ENCODE measurements around the gene MAB21L4.

Gene MAB21L4

GRCh38 chr2:240885566-240885965, 10.4 kb downstream of the MAB21L4 start:
- H3K27ac ChIP-seq, result no peak overlapping the region
- no peak for TF ChIP-seq ZFX (IDR thresholded peaks at IDR 0.05; ENCODE audit: borderline replicate concordance)
- no peak for TF ChIP-seq CTCF (IDR thresholded peaks at IDR 0.05)

- no peak overlapping the region for H3K27ac ChIP-seq
- TF ChIP-seq CTCF (IDR thresholded peaks at IDR 0.05), result no peak
- no peak for TF ChIP-seq ZFX (IDR thresholded peaks at IDR 0.05; ENCODE audit: borderline replicate concordance)
Measured at GRCh38 chr2:240884745-240885144, 11.2 kb downstream of the MAB21L4 start.

- TF ChIP-seq ZFX (IDR thresholded peaks at IDR 0.05; ENCODE audit: borderline replicate concordance) (no peak), CTCF (IDR thresholded peaks at IDR 0.05) (no peak)
- no peak overlapping the region for H3K27ac ChIP-seq
Measured at GRCh38 chr2:240884221-240884620, 11.7 kb downstream of the MAB21L4 start.

DNA sequence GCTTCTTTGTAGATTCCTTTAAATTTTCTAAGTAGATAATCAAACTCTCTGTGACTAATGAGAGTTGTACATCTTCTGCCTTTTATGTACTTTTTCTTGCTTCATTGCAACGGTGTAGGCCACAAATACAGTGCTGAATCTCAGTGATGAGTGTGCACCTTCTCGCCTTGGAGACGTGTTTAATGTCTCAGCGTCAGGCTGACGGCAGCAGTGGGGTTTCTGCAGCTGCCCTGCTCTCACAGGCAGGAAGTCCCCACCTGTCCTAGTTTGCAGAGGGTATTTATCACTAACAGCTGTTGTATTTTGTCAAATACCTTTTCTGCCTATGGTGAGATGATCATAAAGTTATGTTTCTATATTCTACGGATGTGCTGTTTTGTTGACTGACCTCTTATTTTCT, 14.0 kb downstream of the MAB21L4 start:
- H3K27ac ChIP-seq, result no peak overlapping the region
- TF ChIP-seq CTCF (IDR thresholded peaks at IDR 0.05) (no peak), ZFX (IDR thresholded peaks at IDR 0.05; ENCODE audit: borderline replicate concordance) (no peak)

DNA sequence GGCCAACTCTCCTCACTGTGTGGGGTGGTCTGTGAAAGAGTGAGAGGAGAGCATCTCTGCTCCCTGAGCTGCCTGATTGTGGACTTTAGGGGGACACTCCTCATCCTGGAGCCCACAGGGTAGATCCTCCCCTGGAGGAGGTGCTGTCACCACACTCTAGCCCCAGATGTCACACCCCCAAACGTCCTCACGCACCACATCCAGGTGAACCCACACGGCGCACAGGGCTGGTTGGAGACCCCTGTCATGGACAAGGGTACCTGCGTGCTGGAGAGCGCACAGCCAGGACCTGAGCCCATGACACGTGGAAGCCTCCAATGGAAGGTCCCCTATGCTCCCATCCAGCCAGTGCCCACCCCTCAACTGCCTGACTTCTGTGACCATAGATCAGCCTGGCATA, 16.9 kb downstream of the MAB21L4 start:
- H3K27ac ChIP-seq, result no peak overlapping the region
- TF ChIP-seq ZFX (IDR thresholded peaks at IDR 0.05; ENCODE audit: borderline replicate concordance), result no peak
- no peak for TF ChIP-seq CTCF (IDR thresholded peaks at IDR 0.05)

GRCh38 chr2:240878341-240878936, 17.5 kb downstream of the MAB21L4 start:
- no peak overlapping the region for H3K27ac ChIP-seq
- TF ChIP-seq CTCF (IDR thresholded peaks at IDR 0.05) (no peak), ZFX (IDR thresholded peaks at IDR 0.05; ENCODE audit: borderline replicate concordance) (no peak)

DNA sequence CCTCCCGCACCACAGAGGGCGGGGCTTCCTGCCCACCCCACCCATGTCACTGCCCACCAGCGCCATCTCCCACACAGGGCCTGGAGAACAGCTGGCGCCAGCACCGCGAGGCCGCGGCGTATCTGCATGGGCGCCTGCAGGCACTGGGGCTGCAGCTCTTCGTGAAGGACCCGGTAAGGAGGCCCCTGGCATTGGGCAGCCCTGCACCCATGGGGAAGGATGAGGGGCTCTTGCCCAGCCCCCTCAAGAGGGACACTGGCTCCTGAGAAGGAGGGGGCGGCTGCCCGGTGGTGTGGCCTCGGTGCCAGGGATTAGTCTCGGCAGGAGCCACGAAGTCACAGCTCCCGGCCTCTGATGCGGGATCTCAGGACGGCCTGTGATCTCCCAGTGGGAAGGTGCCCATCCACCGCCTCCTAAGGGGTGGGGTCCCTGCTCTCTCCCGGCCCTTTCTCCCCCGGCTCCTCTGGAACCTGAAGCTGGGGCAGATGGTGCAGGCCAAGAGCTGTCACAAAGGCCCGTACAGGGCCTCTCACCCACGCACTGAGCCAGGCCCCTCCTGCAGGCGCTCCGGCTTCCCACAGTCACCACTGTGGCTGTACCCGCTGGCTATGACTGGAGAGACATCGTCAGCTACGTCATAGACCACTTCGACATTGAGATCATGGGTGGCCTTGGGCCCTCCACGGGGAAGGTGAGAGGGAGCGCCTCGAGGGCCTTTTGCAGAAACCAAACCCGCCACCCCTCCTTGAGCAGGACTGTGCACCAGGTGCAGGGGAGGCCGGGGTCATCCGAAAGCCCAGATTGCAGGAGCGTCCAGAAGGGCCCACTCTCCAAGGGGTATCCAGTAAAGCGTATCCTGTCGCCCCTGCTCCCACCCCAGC, 18.3 kb downstream of the MAB21L4 start:
- no peak for TF ChIP-seq ZFX (IDR thresholded peaks at IDR 0.05; ENCODE audit: borderline replicate concordance)
- no peak for TF ChIP-seq CTCF (IDR thresholded peaks at IDR 0.05)
- no peak overlapping the region for H3K27ac ChIP-seq

Measured in 22Rv1 (cell line).